NCI-H446 treated with DMSO at 0.1 percent for 48 hours (cell line): ENCODE measurements around the gene GRIN2A.
"Not testable (repeated sequence)": the region's sequence is repeated elsewhere in the genome, so short reads cannot be mapped to it uniquely, and the experiment has no call there.

Experiments used
- DNase-seq: peaks from one replicate; lab custom pipeline; 2025; lab: John Stamatoyannopoulos, UW

Gene GRIN2A

DNA sequence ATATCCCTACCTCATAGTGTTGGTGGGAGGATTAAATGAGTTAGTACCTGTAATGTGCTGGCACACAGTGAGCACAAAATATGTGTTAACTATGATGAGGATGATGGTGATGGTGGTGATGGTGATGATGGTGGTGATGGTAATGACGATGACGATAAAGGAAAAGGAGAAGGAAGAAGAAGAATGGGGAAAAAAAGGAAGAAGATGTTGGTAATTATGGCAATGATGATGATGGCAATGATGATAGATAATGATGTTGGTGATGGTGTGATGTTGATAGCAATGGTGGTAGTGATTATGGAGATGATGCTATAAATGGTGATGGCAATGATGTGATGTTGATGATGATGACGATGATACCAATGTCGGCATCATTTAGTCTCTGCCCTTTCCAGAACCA lies 270.2 kb downstream of the GRIN2A start:
- no peak for DNase-seq

DNA sequence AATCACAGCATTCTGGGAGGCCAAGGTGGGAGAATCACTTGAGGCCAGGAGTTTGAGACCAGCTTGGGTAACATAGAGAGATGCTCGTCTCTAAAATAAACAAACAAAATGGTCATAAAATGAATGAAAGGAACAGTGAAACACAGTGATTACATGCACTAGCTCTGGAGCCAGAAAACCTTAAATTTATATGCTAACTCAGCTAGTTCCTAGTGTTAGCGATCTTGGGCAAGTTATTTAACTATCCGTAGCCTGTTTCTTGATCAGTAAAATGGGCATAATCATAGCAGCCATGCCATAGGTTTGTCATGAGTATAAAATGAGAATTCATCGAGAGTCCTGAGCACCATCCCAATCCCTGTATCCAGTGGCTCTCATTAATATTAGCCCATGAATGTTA lies 271.0 kb downstream of the GRIN2A start:
- no peak for DNase-seq

DNA sequence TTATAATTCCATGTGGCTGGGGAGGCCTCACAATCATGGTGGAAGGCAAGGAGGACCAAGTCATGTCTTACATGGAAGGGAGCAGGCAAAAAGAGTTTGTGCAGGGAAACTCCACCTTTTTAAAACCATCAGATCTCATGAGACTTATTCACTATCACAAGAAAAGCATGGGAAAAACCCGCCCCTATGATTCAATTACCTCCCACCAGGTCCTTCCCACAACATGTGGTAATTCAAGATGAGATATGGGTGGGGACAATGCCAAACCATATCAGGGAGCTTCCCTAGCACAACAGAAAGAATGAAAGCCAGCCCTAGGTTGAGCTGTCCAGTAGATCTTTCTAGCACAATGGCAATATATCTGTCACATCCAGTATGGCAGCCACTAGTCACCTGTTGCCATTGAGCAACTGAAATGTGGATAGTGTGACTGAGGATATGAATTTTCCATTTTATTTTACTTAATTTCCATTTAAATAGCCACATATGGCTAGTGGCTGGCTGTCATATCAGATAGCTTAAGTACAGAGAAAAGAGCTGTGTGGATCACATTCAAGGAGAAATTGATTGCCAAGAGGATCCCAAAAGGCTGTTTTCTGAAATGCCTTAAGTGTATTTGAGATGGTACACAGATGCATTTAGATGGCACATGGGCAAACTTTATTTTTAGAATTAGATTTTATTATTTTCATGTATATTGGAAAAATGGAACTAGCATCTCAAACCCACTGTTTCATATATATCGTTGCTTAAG lies 273.0 kb downstream of the GRIN2A start:
- DNase-seq: no peak

DNA sequence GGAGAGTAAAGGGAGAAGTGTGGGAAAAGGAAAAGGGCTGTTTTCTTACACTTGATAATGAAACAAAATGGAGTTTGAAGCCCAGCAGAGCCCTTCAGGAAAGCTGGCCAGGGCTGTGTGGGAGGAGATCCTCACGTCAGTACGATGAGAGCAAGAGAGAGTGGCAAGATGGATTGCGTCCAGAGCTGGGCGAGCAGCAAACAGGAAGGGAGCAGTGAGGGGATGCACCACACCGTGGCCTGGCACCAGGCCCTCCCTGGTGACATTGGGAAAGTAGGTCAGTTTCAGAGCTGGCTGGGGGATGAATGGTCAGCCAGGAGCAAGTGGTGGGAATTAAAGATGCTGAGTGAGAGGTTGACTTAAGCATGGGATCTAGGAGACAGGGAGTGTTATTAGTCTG lies 273.6 kb downstream of the GRIN2A start:
- no peak for DNase-seq

DNA sequence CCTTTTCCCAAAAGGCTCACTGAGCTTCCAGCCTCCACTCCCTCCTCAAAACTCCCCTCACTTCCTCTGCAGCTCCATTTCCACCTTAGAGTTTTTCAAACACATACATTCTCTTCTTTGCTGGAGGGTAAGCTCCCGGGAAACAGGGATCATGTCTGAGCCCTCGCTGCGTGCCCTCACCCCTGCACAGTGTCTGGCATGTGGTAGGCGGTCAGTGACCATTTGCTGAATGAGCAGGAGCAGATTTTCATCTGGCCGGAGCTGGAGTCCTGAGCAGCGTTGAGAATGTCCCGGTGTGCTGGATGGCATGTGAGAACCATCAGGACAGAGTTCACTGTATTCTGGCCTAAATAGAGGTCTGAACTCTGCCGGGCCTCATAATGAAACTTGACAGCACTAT lies 274.5 kb downstream of the GRIN2A start:
- no peak for DNase-seq

DNA sequence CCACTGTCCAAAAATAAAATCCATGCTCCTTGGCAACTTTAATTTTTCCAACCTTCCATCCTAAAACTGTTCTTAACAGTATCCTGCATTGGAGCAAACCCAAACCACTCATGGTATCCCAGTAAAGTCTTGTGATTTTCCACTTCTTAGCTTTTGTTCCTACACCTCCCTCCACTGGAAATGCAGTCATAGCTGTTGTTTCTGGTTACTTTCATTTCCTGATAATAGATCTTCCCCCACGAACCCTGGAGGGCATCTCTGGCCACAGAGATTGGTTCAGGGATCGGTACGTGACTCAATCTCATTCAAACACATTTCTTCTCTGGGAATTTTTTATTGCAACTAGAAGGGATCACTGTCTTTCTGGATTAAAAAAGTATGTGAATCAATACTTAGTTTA lies 276.0 kb downstream of the GRIN2A start:
- no peak for DNase-seq

DNA sequence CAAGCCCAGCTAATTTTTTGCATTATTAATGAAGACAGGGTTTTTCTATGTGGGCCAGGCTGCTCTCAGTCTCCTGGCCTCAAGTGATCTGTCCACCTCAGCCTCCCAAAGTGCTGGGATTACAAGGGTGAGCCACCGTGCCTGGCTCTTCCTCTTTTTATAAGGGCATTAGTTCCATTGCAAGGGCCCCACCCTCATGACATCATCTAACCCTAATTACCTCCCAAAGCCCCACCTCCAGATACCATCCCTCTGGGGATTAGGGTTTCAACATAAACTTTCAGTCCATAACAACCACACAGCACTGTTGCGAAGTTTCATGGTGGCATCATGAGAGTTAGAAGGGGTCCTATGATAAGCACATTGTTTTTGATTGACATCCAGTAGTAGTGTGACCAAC lies 277.7 kb downstream of the GRIN2A start:
- DNase-seq: no peak

DNA sequence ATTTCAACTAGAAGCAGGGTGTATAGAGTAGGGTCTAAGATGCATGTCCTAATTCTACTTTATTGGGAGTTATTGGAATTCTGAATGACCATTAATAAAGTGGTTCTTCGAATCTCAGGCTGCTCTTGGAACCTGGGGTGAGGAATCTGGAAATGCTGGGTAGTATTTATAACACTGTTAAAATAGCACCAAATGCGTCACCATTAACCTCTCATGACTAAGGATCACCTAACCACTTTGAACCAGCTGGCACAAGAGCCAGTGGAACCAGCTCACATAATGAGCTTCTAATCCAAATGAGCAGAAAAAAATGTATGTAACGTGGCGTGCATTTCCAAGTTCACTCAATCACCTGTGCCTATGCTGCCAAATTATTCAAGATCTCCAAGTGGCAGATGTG lies 281.7 kb downstream of the GRIN2A start:
- no peak for DNase-seq

DNA sequence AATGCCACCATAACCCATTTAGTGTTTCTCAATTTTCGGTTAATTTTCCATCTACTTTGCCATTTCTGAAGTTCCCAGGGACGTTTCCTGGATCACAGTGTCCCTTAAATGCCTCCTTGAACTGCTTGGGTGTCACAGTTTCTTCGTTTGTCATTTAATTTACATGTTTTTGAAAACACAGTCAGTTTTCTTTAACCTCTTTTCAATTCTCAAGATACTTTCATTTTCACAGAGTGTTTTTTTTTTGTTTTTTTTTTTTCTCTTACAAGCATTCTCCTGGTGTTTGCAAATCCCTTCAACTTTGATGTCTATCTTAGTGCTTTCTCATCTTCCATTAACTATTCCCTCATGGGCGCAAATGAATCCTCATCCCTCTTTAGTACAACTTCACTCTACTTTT lies 283.7 kb downstream of the GRIN2A start:
- DNase-seq: no peak

DNA sequence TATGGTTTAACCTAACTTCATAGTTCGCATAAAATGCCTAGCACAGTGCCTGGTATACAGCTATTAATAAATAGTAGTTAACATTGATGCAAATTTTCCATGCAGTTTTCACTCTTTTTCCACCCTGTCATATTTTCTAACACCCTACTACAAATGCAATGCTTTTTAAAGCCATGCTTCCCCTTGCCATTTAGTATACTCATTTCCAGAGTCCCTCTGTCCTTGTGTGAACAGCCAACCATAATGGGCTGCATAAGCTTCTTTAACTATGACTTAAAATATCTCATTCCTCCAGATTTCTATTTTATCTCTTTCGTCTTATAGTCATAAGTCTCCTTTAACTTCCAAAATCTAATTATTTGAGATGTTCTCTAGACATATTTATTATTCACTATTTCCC lies 284.1 kb downstream of the GRIN2A start:
- no peak for DNase-seq

DNA sequence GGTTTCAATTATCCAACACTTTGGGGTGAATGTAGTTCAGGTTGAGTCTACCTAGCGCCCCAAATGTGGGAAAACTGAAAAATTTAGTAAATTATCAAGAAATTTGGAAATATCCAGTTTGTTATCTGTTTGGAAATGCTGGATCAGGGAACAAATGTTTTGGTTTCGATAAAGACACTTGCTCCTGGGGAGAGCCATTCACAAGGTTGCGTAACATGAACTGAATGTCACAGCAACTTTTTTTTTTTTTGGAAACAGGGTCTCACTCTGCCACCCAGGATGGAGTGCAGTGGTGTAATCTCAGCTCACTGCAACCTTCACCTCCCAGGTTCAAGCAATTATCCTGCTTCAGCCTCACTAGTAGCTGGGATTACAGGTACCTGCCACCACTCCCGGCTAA lies 286.4 kb downstream of the GRIN2A start:
- no peak for DNase-seq

DNA sequence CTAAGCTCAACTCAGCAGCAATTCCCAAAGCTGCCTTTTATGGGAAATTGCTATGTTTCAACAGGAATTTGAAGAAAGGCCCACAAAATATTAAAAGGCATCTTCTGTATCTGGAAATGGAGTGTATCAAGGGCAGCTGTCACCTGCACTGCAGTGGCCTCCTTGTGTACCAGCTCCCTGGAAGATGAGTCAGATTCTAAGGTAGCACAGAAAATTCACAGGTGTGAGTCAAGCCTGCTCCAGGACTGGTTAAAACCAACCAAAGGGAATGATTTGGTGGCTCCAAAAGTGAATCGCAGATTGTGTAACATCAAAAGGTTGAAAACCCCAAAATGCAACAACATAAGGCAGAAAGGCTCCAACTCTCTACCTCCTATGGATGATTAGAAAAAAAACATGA lies 296.4 kb downstream of the GRIN2A start:
- DNase-seq: no peak

DNA sequence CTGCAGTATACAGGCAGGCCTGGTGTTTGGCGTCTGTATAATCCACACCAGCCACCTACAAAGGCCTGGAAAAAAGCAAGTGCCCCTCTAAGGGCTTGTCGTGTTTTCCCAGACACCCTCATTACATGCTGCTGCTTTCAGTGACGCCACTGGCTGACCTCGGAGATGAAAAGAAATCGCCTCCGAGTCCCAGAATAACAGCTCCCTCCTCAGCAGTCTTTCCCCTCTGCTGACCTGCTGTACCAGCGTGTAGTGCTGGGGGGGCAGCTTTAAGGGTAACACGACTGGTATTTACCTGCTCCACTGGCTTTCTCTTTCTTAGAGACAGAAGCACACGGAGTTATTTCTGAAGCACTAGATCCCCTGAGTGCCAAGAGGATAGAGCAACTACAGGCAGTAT lies 296.8 kb downstream of the GRIN2A start:
- DNase-seq: no peak

DNA sequence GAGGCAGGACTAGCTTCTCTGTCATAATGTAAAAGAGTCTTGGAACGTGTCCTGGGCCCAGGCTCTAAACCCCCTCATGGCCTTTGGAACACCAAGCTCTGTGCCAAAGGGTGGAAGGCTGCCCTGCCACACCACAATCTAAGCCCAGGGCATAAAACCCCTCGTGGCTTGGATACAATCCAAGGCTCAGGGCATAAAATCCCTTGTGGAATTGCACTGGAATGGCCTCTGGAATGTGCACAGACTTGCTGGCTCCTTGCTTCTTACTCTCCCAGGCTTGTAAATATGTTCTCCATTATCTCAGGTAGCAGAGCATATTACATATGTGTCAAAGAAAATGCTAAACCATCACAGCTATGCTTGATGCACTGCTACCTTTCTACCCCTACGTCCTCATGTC lies 306.2 kb downstream of the GRIN2A start:
- DNase-seq: not testable (repeated sequence)

DNA sequence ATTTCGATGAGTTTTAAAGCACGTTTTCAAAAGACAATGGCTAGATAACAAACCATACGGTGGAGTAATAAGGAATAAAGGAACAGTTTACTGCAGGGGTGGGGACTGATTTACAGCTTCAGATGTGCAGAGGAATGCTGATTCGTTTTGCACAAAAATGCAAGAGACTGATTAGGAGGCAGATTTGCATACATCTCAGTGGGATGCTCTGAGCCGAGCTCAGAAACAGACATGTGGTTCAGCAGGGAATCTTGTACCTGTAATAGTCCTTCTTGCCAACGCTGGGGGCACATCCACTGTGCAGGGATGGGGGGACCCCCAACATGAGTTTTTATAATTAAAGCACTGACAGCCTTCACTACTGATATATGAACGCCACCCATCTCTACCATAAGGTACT lies 308.0 kb downstream of the GRIN2A start:
- no peak for DNase-seq

DNA sequence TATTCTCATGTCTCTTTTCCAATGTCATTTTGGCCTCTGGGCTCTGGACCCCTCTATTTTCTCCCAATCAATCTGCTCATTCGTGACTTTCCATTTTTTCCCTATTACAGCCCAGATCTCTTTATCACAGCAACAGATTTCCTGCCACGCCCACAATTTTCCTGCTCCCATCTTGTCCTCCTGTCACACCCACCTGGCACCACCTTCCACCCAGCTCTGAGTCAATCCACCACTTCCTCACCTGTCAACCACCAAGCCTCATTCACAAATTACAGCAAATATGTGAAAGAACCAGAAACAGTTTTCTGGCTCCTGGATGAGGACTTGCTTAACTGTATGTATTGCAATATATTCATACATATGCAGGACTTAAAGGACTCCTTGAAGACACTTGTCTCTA lies 311.3 kb downstream of the GRIN2A start:
- DNase-seq: no peak

DNA sequence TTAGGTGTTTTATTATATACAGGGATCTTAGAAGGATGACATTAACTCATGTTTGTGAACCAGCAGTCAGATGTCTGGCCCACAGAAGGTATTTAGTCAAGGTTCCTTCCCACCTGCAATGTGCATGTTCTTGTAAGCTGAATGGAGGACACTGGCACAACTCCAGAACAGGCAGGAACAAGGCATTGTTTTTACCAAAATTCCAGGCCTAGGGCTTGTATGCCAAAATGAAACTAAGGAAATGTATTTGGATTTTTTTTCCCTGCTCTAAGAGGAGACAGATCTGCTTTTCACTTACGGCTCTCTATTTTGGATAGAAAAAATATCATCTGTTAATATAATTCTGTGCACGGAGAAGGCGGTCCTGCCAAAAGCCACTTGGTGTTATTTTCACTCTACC lies 312.5 kb downstream of the GRIN2A start:
- DNase-seq: no peak

DNA sequence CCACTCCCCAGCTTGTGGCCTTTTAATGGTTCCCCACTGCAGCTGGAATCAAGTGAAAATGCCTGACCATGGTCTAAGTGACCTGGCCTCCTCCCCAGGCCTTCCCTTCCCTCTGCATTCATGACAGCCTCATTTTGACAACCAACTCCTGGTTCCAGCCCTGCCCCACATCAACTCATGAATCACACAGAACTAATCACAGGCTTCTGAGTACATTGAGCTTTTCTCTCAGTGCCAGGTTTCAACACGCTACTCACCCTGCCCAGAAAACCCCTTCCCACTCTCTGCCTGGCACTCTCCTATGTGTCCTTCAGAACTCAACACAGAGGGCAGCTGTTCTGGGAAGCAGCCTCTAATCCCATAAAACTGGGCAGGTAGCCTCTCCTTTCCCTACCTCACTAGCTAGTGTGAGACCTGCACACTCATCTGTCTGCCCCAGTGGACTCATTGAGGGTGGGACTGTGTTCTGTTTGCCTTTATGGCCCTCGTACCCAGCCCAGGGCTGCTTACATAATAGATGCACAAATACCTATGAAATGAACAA lies 313.6 kb downstream of the GRIN2A start:
- no peak for DNase-seq

DNA sequence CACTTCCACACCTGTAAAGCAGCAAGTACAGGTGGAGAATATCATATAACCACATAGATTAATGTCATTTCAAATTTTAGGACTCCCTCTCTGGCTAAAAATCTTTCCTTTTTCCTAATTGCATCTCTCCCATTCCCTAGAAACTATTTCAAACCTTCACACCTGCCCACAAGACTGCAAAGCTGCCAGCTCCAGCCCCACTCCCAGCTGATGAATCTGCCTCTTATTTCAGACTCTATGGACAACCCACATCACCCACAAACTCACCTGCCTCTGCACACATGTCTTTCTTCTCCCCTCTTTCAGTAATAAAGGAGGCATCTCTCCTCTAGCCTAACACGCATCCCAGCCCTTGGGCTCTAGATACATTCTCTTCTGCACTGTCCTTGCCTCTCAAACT lies 315.1 kb downstream of the GRIN2A start:
- no peak for DNase-seq

DNA sequence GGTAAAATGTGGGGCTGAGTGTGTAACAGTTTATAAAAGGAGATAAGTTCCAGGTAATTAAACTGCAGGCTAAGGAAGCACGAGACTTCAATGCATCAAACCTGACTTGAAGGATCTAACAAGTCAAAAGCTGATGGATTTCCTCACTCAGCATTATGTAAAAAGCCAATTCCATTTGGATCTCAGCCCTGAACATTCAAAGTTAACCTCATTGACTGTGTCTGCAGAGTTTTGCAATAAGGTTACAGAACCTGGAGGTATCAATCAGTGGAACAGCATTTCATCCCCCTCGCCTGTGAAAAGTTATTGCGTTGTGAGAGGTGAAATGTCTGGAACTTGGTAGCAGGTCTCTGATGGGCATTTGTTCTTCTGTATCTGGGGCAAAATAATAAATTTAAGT lies 317.8 kb downstream of the GRIN2A start:
- DNase-seq: no peak

DNA sequence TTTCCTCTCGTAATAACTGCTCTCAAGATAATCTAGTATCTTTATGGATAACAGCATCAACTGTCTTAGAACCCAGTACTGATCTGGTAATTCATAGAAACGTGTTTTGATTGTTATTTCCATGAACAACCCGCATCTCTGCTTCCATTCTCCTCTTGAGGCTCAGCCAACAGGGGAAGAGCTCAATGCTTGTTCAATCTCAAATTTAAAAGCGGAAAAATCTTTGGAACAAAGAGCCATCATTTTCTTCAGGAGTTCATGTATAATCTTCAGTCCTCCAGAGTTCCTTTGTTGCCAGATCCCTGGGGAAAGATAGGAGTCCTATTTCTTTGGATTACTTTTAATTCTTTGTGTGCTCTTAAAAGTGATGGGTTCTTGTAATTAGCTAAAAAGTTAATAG lies 319.9 kb downstream of the GRIN2A start:
- DNase-seq: no peak

DNA sequence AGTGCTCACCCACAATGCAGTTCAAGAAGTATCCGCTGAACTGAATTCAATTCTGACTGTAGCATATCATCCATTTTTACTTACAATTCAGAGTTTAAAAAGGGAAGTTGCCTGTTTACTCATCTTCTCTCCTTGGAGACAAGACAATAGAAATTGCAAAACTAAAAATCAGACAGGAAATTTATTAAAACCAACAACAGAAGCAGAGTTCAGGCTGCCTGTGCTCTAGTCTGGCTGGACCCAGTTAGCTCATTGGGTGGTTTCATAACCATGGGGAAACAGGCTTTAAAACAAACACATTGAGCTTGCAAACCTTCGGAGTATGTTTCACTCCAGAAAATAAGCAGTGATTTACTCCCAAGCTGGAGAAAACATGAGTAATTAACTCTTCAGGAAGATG lies 321.4 kb downstream of the GRIN2A start:
- DNase-seq: no peak

DNA sequence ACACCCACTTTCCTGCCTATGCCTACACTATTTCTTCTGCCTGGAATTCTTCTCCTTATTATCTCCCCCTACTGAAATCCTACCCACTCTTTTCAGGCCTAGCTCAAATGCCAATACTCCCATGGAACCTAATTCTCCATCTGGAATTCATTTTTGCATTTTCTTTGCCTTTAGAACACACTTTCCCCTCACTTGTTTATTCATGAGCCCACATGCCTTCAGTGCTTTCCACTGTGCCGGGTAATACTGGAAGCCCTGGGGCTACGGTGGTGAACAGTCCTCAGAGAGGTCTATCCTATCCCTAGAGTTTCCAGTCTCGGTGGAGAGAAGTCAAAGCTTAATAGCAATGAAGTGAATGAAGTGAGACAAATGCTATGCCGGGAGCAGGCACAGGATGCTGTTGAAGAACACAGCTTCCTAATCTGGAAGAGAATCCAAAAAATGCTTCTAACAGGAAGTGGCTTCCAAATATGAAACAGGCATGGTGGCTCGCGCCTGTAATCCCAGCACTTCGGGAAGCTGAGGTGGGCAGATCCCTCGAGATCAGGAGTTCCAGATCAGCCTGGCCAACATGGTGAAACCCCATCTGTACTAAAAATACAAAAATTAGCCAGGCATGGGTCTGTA lies 322.4 kb downstream of the GRIN2A start:
- DNase-seq: no peak

DNA sequence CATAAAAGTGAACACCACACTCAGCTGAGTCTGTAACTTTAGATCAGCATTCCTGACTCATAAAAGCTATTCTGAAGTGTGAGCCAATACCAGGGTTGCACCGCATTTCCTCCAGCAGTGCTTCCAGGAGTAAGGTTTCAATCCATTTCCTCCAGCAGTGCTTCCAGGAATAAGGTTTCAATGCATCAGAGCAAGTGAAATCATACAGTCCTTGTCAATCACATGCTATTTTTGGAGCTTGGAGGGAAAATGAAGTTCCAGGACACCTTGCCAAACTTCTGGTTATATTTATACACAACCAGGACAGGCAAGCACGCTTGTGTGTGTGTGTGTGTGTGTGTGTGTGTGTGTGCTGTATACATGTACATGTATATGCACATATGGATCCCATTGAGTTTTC lies 327.6 kb downstream of the GRIN2A start:
- DNase-seq: no peak
